ENCODE measurements around the gene SNRNP40.

Gene SNRNP40

DNA sequence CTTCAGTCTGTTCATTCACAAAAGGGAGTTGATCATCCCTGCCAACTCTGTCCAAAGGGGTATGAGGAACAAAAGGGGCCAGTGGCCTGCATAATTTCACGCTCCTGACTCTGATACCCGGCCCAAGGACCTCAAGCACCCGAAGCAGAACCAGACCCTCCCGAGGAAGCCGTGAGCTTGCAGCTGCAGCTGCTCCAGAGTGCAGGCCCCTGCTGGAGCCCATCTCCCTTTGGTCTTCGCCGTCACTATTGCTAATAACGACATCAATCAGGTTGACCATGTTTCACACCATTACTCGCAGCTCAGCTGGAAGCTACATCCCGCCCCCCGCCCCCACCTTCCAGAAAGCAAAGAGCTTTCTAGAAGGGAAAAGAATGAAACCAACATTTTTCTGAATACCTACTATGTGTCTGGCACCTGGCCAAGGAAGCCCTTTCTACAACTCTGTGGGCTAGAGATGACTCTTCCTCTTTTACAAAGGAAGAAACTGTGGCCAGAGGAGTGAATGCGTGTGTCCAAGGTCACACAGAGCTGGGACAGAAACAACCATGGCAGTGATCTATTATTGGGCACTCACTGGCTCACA is 62.4 kb downstream of the SNRNP40 start:
- in situ Hi-C loops (cut with MboI; ENCODE audit: low sequenced_read_pairs), result no loop called here

GRCh38 chr1:31232689-31233088 is 63.9 kb downstream of the SNRNP40 start:
- in situ Hi-C loops (cut with MboI; ENCODE audit: low sequenced_read_pairs), result no loop called here

GRCh38 chr1:31231802-31232201 is 64.8 kb downstream of the SNRNP40 start:
- in situ Hi-C loops (cut with MboI; ENCODE audit: low sequenced_read_pairs), result no loop called here

DNA sequence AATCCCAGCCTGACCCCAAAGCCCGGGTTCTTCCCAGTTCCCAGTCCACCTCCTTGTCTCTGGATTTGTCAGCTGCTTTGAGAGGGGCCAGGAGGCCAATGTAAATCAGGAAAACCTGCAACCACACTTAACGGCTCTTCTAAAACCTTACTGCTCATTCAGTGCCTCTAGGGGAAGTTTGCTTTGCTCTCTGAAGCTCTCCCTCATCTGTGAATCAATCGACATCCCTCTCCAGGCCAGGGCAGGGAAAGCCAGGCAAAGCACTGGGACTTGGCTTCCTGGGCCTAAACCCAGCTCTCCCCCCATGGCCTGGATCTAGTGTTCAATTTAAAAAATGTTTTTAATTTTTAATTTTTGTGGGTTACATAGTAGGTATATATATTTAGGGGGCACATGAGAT is 66.2 kb downstream of the SNRNP40 start:
- in situ Hi-C loops (cut with MboI; ENCODE audit: low sequenced_read_pairs), result no loop called here

DNA sequence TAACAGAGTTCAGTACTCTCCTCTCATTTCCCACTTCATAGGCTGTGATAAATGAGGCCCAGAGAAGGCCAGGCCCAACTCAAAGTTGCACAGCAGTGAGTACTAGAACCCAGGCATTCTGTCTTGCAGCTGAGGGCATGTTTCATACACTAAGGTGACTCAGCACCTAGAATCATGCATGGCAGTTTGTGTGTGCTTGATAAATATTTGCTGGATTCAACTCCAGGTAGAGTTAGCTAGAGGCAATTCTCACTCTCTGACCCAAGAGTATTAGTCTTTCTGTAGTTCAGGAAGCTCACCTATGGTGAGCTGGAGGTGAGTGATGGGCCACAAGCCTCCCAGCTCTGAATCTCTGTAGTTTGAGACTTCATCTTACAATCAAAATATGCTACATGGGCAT is 67.6 kb downstream of the SNRNP40 start:
- in situ Hi-C loops (cut with MboI; ENCODE audit: low sequenced_read_pairs), result no loop called here

DNA sequence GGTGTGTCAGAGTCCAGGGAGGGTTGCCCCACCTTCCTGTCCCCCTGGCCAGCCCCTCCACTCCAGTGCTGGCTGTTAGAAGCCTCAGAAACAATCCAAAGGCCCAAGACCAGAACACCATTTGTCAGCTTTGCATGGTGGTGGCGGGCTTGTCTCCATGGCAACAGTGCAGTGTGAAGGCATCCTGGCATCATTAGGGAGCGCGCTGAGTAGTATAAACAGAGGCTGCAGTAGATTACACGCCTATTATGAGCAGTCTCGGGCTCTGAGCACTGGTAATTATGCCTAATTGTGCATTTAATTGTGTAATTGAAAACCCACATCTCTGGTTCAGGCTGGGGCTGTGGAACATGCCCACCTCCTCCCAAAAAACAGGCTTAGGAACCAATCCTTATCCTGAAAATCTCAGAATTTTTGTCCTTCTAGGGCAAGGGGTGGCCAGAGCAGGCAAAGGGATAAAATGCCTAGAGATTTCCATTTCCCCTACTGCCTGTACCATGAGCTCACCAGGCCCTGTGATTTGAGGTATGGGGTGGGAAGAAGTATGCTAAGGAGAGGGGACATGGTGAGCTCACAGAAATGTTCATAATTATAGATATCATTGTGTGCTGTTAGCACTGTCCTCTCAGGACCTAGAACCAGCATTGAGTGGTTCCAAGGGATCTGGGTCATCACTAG is 68.6 kb downstream of the SNRNP40 start:
- in situ Hi-C loops (cut with MboI; ENCODE audit: low sequenced_read_pairs), result no loop called here

GRCh38 chr1:31224068-31224467 is 72.5 kb downstream of the SNRNP40 start:
- in situ Hi-C loops (cut with MboI; ENCODE audit: low sequenced_read_pairs), result no loop called here

DNA sequence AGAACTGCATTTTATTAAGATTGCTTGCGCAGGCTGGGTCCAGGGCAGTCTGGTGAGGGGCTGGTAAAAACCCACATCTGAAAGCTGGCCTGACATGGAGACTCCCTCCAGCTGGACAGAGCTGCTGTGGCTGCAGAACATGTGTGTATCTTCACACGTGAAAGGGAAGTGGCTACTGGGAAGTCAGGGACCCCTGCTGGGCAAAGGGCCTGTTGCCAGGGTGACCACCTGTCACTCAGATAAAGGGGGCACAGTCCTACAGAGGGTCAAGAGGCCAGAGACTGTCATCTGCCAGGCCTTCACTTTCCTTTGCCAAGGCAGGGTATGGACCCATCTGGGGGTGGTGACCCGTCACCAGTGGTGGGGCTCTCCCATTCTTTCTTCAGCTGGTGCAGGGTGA is 74.4 kb downstream of the SNRNP40 start:
- in situ Hi-C loops (cut with MboI; ENCODE audit: low sequenced_read_pairs), result no loop called here

DNA sequence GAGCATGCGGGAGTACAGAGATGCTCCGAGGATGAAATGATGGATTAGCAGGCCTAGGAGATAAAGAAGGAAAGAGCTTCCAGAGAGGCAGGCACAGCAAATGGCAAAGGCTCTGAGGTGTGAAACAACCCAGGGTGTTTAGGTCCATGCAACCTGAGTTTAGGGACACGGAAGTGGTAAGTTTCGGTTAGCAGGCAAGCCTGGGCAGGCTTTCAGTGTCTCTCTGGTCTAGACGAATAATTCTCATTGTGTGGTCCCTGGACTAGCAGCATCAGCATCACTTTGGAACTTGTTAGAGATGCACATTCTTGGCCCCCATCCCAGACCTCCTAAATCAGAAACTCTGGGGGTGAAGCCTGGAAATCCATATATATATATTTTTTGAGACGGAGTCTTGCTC is 75.5 kb downstream of the SNRNP40 start:
- in situ Hi-C loops (cut with MboI; ENCODE audit: low sequenced_read_pairs), result no loop called here

- in situ Hi-C loops (cut with MboI; ENCODE audit: low sequenced_read_pairs), result no loop called here
Measured at GRCh38 chr1:31219489-31219888, 77.1 kb downstream of the SNRNP40 start.

DNA sequence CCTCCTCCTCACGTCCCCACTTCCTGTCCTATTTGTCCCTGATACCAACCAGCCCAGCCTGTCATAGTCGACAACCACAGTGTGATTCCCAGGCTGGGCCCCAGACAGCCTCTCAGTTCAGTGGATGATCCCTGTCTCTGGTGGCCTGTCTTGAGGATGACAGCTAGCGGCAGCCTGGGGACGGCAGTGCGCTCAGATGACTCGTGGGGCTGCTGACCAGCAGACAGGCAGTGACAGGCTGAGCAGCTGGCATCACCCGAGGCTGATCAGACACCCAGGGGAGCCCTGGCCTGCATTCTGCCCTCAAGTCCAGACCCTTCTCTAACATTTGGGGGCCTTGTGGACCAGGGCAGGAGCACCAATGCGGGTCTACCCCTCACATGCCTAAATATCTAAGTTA is 77.9 kb downstream of the SNRNP40 start:
- in situ Hi-C loops (cut with MboI; ENCODE audit: low sequenced_read_pairs), result no loop called here

- in situ Hi-C loops (cut with MboI; ENCODE audit: low sequenced_read_pairs), result no loop called here
Measured at GRCh38 chr1:31216016-31216415, 80.6 kb downstream of the SNRNP40 start.

GRCh38 chr1:31215065-31215570 is 81.5 kb downstream of the SNRNP40 start:
- in situ Hi-C loops (cut with MboI; ENCODE audit: low sequenced_read_pairs), result no loop called here

- in situ Hi-C loops (cut with MboI; ENCODE audit: low sequenced_read_pairs), result no loop called here
Measured at GRCh38 chr1:31214316-31215064, 82.1 kb downstream of the SNRNP40 start.

Measured in HL-60/S4 (cell line).